GM12872 (cell line): ENCODE measurements around the gene SLC27A3.
A peak's percentile ranks its signal among the peaks of the same experiment; 100 is the strongest.

Experiments used
- CTCF ChIP-seq: IDR thresholded peaks from 3 replicates; pipeline ENCODE4 v1.5.1; 2011; ENCODE audit warnings: low read depth, mild to moderate bottlenecking, low read length, moderate library complexity; ENCODE audit not compliant: insufficient read depth

Gene SLC27A3

GRCh38 chr1:153805886-153806719 is 30.9 kb downstream of the SLC27A3 start:
- no peak for TF ChIP-seq CTCF

DNA sequence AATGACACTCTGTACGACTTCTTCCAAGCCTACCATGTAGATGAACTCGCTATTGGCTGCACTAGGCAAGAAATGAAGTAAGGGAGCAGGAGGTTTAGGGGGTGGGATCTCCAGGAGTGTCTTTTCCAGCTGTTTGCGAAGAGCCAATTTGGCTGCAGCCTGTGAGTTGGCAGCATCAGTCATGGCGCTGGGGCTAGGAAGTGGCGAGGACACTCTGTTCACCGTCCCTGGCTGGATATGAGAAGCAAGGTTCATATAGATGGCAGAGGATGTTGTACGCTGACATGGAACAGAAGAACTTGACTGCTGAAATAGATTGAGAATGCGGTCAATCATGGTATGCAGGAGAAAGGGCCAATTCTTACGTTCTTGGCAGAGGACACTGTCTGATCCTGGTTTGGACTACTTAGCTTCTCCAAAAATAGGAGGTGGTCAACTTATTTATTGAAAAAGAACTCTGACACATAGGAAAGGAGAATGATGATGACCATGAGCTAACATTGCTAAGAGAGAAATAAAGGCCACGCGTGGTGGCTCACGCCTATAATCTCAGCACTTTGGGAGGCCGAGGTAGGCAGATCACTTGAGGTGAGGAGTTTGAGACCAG is 41.2 kb downstream of the SLC27A3 start:
- no peak for TF ChIP-seq CTCF

DNA sequence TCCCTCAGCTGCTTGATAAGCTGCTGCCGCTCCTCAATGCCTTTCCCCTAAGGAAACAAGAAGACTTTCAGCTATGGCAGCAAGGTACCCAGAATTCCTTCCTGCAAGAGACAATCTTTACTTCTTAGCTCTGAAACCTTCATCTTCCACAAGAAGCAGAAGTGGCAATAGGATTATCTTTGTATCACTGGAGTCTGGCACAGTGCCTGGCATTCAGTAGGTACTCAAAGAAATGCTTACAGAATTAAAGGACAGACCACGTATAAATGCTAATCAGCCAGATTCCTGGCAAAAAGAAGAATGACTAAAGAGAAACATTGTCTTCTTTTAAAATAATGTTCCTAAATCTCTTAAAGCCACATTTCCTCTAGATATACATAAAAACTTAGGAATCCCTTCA is 43.7 kb downstream of the SLC27A3 start:
- no peak for TF ChIP-seq CTCF

GRCh38 chr1:153827168-153827964 is 52.2 kb downstream of the SLC27A3 start:
- TF ChIP-seq CTCF, result peak; percentile 17; the same call in 1 of the 3 replicates
